Esophagus squamous epithelium (tissue), 4 donors: ENCODE measurements around the gene RCAN2.

ENCODE experiments used
- POLR2A ChIP-seq, 4 donors: fragments of 450-650 bp; IDR thresholded peaks; one replicate each; pipeline ENCODE4 v1.6.1; 2017; ENCODE audit warnings: antibody characterized with exemption in 4 of 4, mild to moderate bottlenecking in 4 of 4, moderate library complexity in 3 of 4
- TF ChIP-seq, protein P1 (sequence below), 6 experiments: fragments of 450-650 bp in 4 of 6; fragments of 200-600 bp in 2 of 6; sonication (generic) in 2 of 6; IDR thresholded peaks; one replicate each; pipeline ENCODE4 v1.5.1; 2016 to 2019; ENCODE audit warnings: antibody characterized with exemption in 6 of 6, mild to moderate bottlenecking in 4 of 6, moderate library complexity in 4 of 6

DNA sequence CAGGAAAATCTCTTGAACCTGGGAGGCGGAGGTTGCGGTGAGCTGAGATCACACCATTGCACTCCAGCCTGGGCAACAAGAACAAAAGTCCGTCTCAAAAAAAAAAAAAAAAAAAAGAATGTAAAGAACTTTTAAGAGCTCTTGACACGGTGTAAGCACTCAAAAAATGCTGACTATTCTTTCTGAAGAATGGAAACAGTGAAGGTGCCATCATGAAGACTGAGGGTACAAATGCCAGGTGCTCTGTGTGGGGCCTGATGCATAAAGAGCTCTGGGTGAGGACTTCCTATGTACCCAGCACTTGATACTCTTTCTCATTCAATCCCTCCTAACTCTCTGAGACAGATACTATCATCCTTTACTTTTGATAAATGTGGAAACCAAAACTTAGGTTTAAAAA, 275.5 kb downstream of the RCAN2 start:
- TF ChIP-seq, protein P1, sequence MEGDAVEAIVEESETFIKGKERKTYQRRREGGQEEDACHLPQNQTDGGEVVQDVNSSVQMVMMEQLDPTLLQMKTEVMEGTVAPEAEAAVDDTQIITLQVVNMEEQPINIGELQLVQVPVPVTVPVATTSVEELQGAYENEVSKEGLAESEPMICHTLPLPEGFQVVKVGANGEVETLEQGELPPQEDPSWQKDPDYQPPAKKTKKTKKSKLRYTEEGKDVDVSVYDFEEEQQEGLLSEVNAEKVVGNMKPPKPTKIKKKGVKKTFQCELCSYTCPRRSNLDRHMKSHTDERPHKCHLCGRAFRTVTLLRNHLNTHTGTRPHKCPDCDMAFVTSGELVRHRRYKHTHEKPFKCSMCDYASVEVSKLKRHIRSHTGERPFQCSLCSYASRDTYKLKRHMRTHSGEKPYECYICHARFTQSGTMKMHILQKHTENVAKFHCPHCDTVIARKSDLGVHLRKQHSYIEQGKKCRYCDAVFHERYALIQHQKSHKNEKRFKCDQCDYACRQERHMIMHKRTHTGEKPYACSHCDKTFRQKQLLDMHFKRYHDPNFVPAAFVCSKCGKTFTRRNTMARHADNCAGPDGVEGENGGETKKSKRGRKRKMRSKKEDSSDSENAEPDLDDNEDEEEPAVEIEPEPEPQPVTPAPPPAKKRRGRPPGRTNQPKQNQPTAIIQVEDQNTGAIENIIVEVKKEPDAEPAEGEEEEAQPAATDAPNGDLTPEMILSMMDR (IDR thresholded peaks at IDR 0.05): no peak
- TF ChIP-seq POLR2A (IDR thresholded peaks at IDR 0.05): no peak
